PC-3 (cell line): Measurements from ENCODE around the gene SAFB. TPM values are rescaled to one million over a fixed set of nuclear protein-coding genes. Genes with fewer than 3 reads are reported as not detected.

Experiments used
- ATAC-seq: fragments of 200-7000 bp; cut with Tn5 transposase; 2 replicates; pipeline ENCODE4 v1.9.1; 2020; ENCODE audit warnings: mild to moderate bottlenecking, moderate library complexity
- BruUV-seq: library from RNA; stranded (reverse); fragments of 400-500 nt; replicated peaks from 2 replicates; lab custom pipeline; 2021; lab: Mats Ljungman, UMichigan
- CTCF ChIA-PET: fragments of 300-600 bp; sonication (Branson Sonifier 250); formaldehyde crosslinking; loops from one replicate; lab custom pipeline; 2022; ENCODE audit warnings: antibody characterized with exemption; lab: Charles Lee
- POLR2A ChIA-PET: fragments of 300-600 bp; sonication (Branson Sonifier 250); formaldehyde crosslinking; loops from one replicate; lab custom pipeline; 2022; ENCODE audit warnings: antibody characterized with exemption; ENCODE audit not compliant: unreplicated experiment; lab: Charles Lee
- DNase-seq: peaks from one replicate; pipeline ENCODE4 v3.0.0-alpha.2; 2015
- H2AFZ ChIP-seq: fragments of 300-600 bp; sonication (generic); 2 replicates; pipeline ENCODE4 v1.6.0; 2016; ENCODE audit warnings: antibody characterized with exemption, low read length
- H3F3A ChIP-seq: fragments of 300-600 bp; sonication (generic); one replicate; pipeline ENCODE4 v1.6.0; 2017; ENCODE audit warnings: antibody characterized with exemption, low read length, control low read depth, mild to moderate bottlenecking; ENCODE audit not compliant: unreplicated experiment
- H3K27ac ChIP-seq: fragments of 300-600 bp; sonication (generic); 2 replicates; pipeline ENCODE4 v1.5.1; 2016; ENCODE audit warnings: mild to moderate bottlenecking, low read length
- H3K27me3 ChIP-seq: fragments of 300-600 bp; sonication (generic); 2 replicates; pipeline ENCODE4 v1.6.1; 2016; ENCODE audit warnings: low read length, mixed read lengths
- H3K36me3 ChIP-seq: fragments of 300-600 bp; sonication (generic); 2 replicates; pipeline ENCODE4 v1.6.1; 2016; ENCODE audit warnings: low read depth, mixed run types, low read length, mixed read lengths
- H3K4me1 ChIP-seq: fragments of 300-600 bp; sonication (generic); 2 replicates; pipeline ENCODE4 v1.5.1; 2016; ENCODE audit warnings: low read length; ENCODE audit not compliant: insufficient read depth
- H3K4me2 ChIP-seq: fragments of 300-600 bp; sonication (generic); 2 replicates; pipeline ENCODE4 v1.6.0; 2016; ENCODE audit warnings: low read length
- H3K4me3 ChIP-seq: fragments of 300-600 bp; sonication (generic); 2 replicates; pipeline ENCODE4 v1.5.1; 2016; ENCODE audit warnings: mild to moderate bottlenecking, low read length, mixed read lengths
- H3K79me2 ChIP-seq: fragments of 300-600 bp; sonication (generic); 2 replicates; pipeline ENCODE4 v1.6.1; 2017; ENCODE audit warnings: low read length, mixed read lengths
- H3K9ac ChIP-seq: fragments of 300-600 bp; sonication (generic); 2 replicates; pipeline ENCODE4 v1.6.0; 2016; ENCODE audit warnings: mild to moderate bottlenecking, low read length
- H3K9me2 ChIP-seq: fragments of 300-600 bp; sonication (generic); replicated peaks from 2 replicates; pipeline ENCODE4 v1.6.1; 2016; ENCODE audit warnings: mixed run types, low read length, mixed read lengths
- H3K9me3 ChIP-seq: fragments of 300-600 bp; sonication (generic); 2 replicates; pipeline ENCODE4 v1.6.1; 2016; ENCODE audit warnings: low read length, mixed read lengths
- H4K20me1 ChIP-seq: fragments of 300-600 bp; sonication (generic); 2 replicates; pipeline ENCODE4 v1.6.1; 2016; ENCODE audit warnings: low read length, mixed read lengths
- CTCF ChIP-seq: fragments of 300-600 bp; sonication (generic); conservative IDR thresholded peaks from 2 replicates; pipeline ENCODE4 v1.5.1; 2017; ENCODE audit warnings: antibody characterized with exemption, low read depth, mild to moderate bottlenecking, low read length
- EZH2 ChIP-seq: fragments of 300-600 bp; sonication (generic); IDR thresholded peaks from one replicate; pipeline ENCODE4 v1.6.1; 2017; ENCODE audit warnings: antibody characterized with exemption, mild to moderate bottlenecking, low read length; ENCODE audit not compliant: unreplicated experiment
- EZH2phosphoT487 ChIP-seq: fragments of 300-600 bp; sonication (generic); IDR thresholded peaks from 2 replicates; pipeline ENCODE4 v1.6.1; 2018; ENCODE audit warnings: mild to moderate bottlenecking, antibody characterized with exemption, low read length, borderline replicate concordance
- intact Hi-C: fragments of 100-400 bp; cut with micrococcal nuclease; formaldehyde crosslinking; loops from 2 replicates; pipeline ENCODE4 v1.9.0; 2023
- total RNA-seq: library from RNA; depleted of rRNA; stranded (reverse); fragments of >200 nt; gene quantifications from 2 replicates; pipeline ENCODE4 v1.2.3, GENCODE V29; 2014

SAFB gene
- total RNA-seq, 1 experiment from 2014 or later = 94.9 TPM

GRCh38 chr19:5694956-5695648, 72.2 kb downstream of the SAFB start:
- DNase-seq (no peak), ATAC-seq (no peak)
- H3K4me2 ChIP-seq = no peak overlapping the region
- TF ChIP-seq EZH2phosphoT487 (no peak), CTCF (no peak), EZH2 (no peak)
- H3K9ac ChIP-seq = no peak overlapping the region
- H4K20me1 ChIP-seq = peaks cover 59% of the 10 kb centered on the region
- peaks cover 52% of the 10 kb centered on the region for H3K79me2 ChIP-seq
- no peak overlapping the region for H2AFZ ChIP-seq
- no peak overlapping the region for H3K4me3 ChIP-seq
- H3K4me1 ChIP-seq = peaks cover 7% of the 10 kb centered on the region
- ChIA-PET POLR2A (no interaction called here), CTCF (no interaction called here)
- H3K9me3 ChIP-seq = no peaks in the 10 kb centered on the region
- no peak overlapping the region for H3K27ac ChIP-seq
- peaks cover 14% of the 10 kb centered on the region for H3F3A ChIP-seq
- H3K9me2 ChIP-seq = no peaks in the 10 kb centered on the region
- BruUV-seq = no TSS peak
- intact Hi-C loops = no loop called here
- H3K36me3 ChIP-seq = peaks cover 67% of the 10 kb centered on the region
- no peaks in the 10 kb centered on the region for H3K27me3 ChIP-seq

GRCh38 chr19:5695649-5696195, 72.8 kb downstream of the SAFB start:
- Histone ChIP-seq H3K79me2 (peaks cover 46% of the 10 kb centered on the region), H3K27ac (no peak overlapping the region), H3F3A (peaks cover 14% of the 10 kb centered on the region), H3K9me3 (no peaks in the 10 kb centered on the region), H3K4me3 (no peak overlapping the region), H3K9ac (no peak overlapping the region), H3K27me3 (no peaks in the 10 kb centered on the region), H3K36me3 (peaks cover 69% of the 10 kb centered on the region), H3K4me1 (peaks cover 7% of the 10 kb centered on the region), H2AFZ (no peak overlapping the region), H3K9me2 (no peaks in the 10 kb centered on the region), H3K4me2 (no peak overlapping the region), H4K20me1 (peaks cover 55% of the 10 kb centered on the region)
- no peak for DNase-seq
- ChIA-PET POLR2A (interaction anchor here (0.8 kb wide), 1 partner anchor 1442 kb away, joined by 4 read pairs; no protein-coding TSS in a partner anchor), CTCF (no interaction called here)
- BruUV-seq = no TSS peak
- no peak for TF ChIP-seq EZH2phosphoT487
- no peak for TF ChIP-seq CTCF
- TF ChIP-seq EZH2 = no peak
- no peak for ATAC-seq
- intact Hi-C loops = no loop called here
